Body of pancreas (tissue), 4 donors: ENCODE results near the gene KLK3. TPM values are rescaled to one million over a fixed set of nuclear protein-coding genes. Genes with fewer than 3 reads are reported as not detected.

Source experiments
- ATAC-seq: fragments of 150-250 bp; one replicate; pipeline ENCODE4 v1.9.1; 2016
- DNase-seq, 4 donors: peaks; one replicate each; pipeline ENCODE4 v3.0.0-alpha.2; 2019
- H3K27ac ChIP-seq, 4 donors: fragments of 200-600 bp; sonication (generic); 1 replicate in 3 of 4; 2 replicates in 1 of 4; pipeline versions ENCODE4 v1.5.1 to v1.6.1; 2016 to 2019; ENCODE audit warnings: mild to moderate bottlenecking in 1 of 4, mixed read lengths in 1 of 4, moderate library complexity in 1 of 4
- H3K27me3 ChIP-seq, 2 donors: fragments of 200-600 bp; sonication (generic); one replicate each; pipeline ENCODE4 v1.6.0; 2016; ENCODE audit warnings: mild to moderate bottlenecking in 1 of 2
- H3K36me3 ChIP-seq, 2 donors: fragments of 200-600 bp; sonication (generic); replicated peaks in 1 of 2; 2 replicates each; pipeline ENCODE4 v1.5.1; 2016; ENCODE audit warnings: low read depth in 2 of 2; ENCODE audit not compliant: insufficient read depth in 1 of 2
- H3K4me1 ChIP-seq: fragments of 200-600 bp; sonication (generic); one replicate; pipeline ENCODE4 v1.6.0; 2016
- H3K4me3 ChIP-seq, 2 donors: fragments of 200-600 bp; sonication (generic); 1 replicate in 1 of 2; 2 replicates in 1 of 2; pipeline ENCODE4 v1.5.1; 2016 to 2019
- H3K9me3 ChIP-seq, 3 donors: fragments of 200-600 bp; sonication (generic); 1 replicate in 2 of 3; 2 replicates in 1 of 3; pipeline ENCODE4 v1.5.1; 2016
- CTCF ChIP-seq, 7 experiments: fragments of 450-650 bp in 4 of 7; fragments of 200-600 bp in 3 of 7; sonication (generic) in 3 of 7; IDR thresholded peaks; one replicate each; pipeline ENCODE4 v1.5.1; 2016 to 2019; ENCODE audit warnings: antibody characterized with exemption in 7 of 7
- POLR2A ChIP-seq, 3 donors: fragments of 450-650 bp; IDR thresholded peaks; one replicate each; pipeline ENCODE4 v1.6.1; 2016; ENCODE audit warnings: antibody characterized with exemption in 3 of 3, mild to moderate bottlenecking in 2 of 3
- WGBS, 2 donors: methylation state at CpG; one replicate each; pipeline ENCODE4 v1.1.5; 2017; 5-methylcytosine and 5-hydroxymethylcytosine counted together
- intact Hi-C: fragments of 100-400 bp; cut with DNase I; formaldehyde crosslinking; loops from one replicate; pipeline ENCODE4 v1.15.1; 2023
- total RNA-seq, 2 donors: library from RNA; depleted of rRNA; stranded (reverse); fragments of >200 nt; gene quantifications; one replicate each; pipeline ENCODE4 v1.1.0, GENCODE V29; 2016

The KLK3 gene
- total RNA-seq, 2 donors from 2014 or later = not detected

- WGBS, 2 donors = 52 to 57% methylated on average over 8 of the region's 8 CpGs
- Histone ChIP-seq H3K4me1 (peaks cover 14% of the 10 kb centered on the region), H3K9me3 (no peaks in the 10 kb centered on the region), H3K27me3 (no peaks in the 10 kb centered on the region), H3K4me3 (no peak within 1 kb of the TSS), H3K27ac (no peak within 1 kb of the TSS), H3K36me3 (no peaks in the 10 kb centered on the region)
- TF ChIP-seq POLR2A (IDR thresholded peaks at IDR 0.05) (no peak), CTCF (IDR thresholded peaks at IDR 0.05) (no peak)
- ATAC-seq (no peak), DNase-seq (no peak)
- intact Hi-C loops = no loop called here
Measured at GRCh38 chr19:50833117-50833801, 21.5 kb upstream of the KLK3 start, which contains the start of gene KLK15. Gene KLK15 (minus strand): TSS chr19:50833574. CDS start chr19:50831492, 2,082 bp downstream.

- 88 to 89% methylated on average over 4 to 6 of the region's 6 CpGs for WGBS, 2 donors
- Histone ChIP-seq H3K9me3 (no peaks in the 10 kb centered on the region), H3K27me3 (no peaks in the 10 kb centered on the region), H3K27ac (no peak overlapping the region), H3K4me1 (peaks cover 14% of the 10 kb centered on the region), H3K36me3 (no peaks in the 10 kb centered on the region), H3K4me3 (no peak overlapping the region)
- no peak for TF ChIP-seq POLR2A (IDR thresholded peaks at IDR 0.05)
- TF ChIP-seq CTCF (IDR thresholded peaks at IDR 0.05) = no peak
- DNase-seq (no peak), ATAC-seq (no peak)
- intact Hi-C loops = no loop called here
Measured at GRCh38 chr19:50833802-50834167, 20.9 kb upstream of the KLK3 start.

DNA sequence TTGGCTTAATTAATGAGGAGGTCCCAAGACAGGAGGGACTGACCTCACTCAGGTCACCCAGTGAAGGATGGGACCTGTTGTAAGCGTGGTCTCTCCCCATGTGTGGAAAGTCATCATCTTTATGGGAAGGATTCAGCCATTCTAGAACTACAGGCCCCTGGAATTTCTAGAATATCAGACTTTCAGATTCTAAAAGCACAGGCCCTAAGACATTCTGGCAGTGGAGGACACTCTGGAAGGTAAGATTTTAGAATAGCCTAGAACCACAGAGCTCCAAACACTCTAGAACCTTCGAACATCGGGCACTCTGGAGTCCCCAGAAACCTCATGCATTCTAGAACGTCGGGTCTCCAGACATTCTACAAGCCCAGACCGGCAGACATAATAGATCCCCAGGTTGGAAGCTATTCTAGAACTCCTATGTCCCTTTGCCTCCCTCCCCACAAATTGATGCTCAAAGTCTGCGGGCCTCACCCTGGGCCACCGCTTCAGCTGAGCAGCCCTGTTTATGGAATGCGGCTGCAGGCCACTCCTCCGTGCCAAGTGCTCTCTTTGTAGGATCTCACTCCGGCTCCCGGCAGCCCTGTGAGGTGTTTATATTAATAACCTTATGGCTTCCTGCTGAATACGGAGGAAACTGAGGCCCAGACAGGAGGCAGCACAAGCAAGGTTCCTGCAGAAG lies 19.5 kb upstream of the KLK3 start:
- H3K27ac ChIP-seq = peak overlapping the region; percentile 30 to 69 (median 64)
- TF ChIP-seq CTCF (IDR thresholded peaks at IDR 0.05) (no peak), POLR2A (IDR thresholded peaks at IDR 0.05) (no peak)
- H3K9me3 ChIP-seq = no peaks in the 10 kb centered on the region
- intact Hi-C loops = no loop called here
- no peaks in the 10 kb centered on the region for H3K27me3 ChIP-seq
- ATAC-seq (peak; percentile 53), DNase-seq (peak in 3 of 4 donors; percentile 51 to 56 (median 51))
- 19 to 24% methylated on average over 13 of the region's 13 CpGs for WGBS, 2 donors
- peaks cover 14% of the 10 kb centered on the region for H3K4me1 ChIP-seq
- H3K36me3 ChIP-seq = no peaks in the 10 kb centered on the region
- H3K4me3 ChIP-seq = peak overlapping the region; percentile 27 to 30

DNA sequence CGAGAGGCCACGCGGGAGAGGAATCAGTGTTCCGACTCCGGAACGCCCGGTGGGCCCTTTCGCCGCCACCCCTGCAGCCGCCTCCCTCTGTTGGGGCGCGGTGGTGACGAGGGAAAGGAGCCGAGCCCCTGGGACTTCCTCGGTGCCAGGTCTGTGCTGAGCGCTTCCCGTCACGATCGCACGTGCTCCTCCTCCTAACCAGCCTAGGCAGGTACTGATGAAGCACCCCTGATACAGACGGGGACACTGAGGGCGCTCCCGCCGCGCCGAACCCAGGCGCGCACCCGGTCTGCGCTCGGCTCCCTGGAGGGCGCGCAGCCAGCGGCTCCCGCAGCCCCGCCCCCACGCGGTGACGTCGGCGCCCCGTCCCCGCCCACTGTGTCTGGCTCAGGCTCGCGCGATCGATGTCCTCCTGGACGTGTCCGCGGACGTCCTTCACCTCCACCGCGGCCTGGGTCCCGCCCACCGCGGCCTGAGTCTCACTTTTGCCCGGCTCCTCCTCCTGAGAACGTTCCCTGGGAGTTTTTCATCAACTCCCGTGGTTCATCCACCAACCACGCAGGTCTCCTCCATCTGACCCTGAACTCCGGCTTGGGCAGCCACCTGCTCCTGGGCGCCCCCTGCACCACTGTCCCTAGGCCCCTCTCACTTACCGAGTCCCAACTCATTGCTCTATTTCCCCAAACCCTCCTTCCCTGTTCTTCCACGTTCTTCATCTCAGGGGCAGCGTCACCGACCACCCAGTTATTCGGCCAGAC lies 18.8 kb upstream of the KLK3 start:
- 3 to 4% methylated on average over 24 to 55 of the region's 67 CpGs for WGBS, 2 donors
- Histone ChIP-seq H3K9me3 (no peaks in the 10 kb centered on the region), H3K4me1 (peaks cover 14% of the 10 kb centered on the region), H3K27me3 (no peaks in the 10 kb centered on the region), H3K4me3 (peak overlapping the region; percentile 27 to 30), H3K27ac (peak overlapping the region; percentile 30 to 69 (median 64)), H3K36me3 (no peaks in the 10 kb centered on the region)
- ATAC-seq = peak; percentile 98
- peak in 1 of 7 experiments; percentile 15 for TF ChIP-seq CTCF (IDR thresholded peaks at IDR 0.05)
- peak; percentile 80 to 83 (median 83) for TF ChIP-seq POLR2A (IDR thresholded peaks at IDR 0.05)
- intact Hi-C loops = no loop called here
- DNase-seq = peak; percentile 90 to 93 (median 93)
